ENCODE data around the gene ZNF443.
"Not testable (repeated sequence)": the region's sequence is repeated elsewhere in the genome, so short reads cannot be mapped to it uniquely, and the experiment has no call there.

ZNF443 gene

DNA sequence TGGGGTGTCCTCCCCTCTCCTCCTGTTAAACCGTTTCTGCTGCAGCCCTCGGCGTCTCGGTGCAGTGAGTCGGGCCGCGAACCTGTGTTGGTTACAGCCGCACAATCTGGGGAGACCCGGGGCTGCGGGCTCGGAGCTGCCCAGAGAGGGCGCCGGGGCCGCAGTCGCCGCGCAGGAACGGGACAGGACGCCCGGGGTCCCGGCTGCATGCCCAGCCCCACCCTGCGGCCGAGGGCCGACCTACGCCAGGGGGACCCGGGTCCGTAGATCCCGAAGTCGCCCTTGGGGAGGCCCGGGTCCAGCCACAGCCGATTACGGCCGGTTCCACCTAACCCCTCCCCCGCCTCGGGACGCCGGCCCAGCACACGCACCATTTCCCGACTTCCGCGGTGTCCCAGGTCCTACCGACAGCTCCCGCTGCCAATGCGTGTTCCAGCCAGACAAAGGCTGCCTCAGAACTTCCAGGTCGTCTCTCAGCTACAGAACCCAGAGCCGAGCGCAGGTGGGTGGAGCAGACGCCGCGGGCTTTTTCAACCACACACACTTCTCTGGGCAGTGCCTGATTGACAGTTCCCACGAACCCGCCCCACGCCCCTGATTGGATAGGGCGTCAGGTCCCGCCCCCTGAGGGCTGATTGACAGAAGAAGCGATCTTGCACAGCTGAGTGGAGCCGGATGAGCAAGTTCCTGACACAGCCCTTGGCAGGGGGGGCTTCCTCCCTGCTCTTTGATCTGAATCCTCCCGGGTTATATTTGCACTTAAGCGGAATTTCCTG lies at the start of gene ZNF443:
ZNF443 (minus strand) TSS at position 481 of the 776 bp plus-strand sequence; CDS start at position 374, 107 bp downstream.
- DNase-seq (ENCODE audit: low read depth) = peak; percentile 91

DNA sequence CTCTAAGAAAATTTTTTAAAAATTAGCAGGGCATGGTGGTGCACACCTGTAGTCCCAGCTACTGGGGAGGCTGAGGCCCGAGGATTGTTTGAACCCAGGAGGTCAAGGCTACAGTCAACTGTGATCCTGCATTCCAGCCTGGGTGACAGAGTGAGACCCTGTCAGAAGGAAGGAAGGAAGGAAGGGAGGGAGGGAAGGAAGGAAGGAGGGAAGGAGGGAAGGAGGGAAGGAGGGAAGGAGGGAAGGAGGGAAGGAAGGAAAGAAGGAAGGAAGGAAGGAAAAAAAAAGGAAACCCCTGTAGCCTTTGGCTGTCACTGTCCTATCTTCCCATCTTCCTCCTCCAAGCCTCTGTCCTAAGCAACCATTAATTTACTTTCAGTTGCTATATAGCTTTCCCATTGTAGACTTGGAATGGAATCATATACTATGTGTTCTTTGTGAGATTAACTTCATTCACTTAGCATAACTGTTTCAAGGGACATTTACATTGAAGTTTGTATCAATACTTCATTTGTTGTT lies 45.5 kb upstream of the ZNF443 start:
- DNase-seq (ENCODE audit: low read depth) = not testable (repeated sequence)

DNA sequence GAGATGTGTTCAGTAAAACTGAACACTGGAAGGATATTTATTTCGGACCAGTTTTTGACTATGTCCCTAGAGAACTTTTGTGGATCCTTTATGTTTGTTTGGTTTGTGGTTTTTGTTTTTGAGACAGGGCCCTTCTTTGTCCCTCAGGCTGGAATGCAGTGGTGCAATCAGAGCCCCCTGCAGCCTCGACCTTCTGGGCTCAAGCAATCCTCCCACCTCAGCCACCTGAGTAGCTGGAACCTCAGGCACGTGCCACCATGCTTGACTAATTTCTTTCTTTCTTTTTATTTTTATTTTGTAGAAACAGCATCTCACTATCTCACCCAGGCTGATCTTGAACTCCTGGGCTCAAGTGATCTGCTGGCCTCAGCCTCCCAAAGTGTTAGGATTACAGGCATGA lies 44.8 kb upstream of the ZNF443 start:
- no peak for DNase-seq (ENCODE audit: low read depth)

- no peak for DNase-seq (ENCODE audit: low read depth)
Observed at GRCh38 chr19:12485052-12485416, 44.2 kb upstream of the ZNF443 start.

- DNase-seq (ENCODE audit: low read depth) = peak; percentile 70
Observed at GRCh38 chr19:12484371-12485051, 43.7 kb upstream of the ZNF443 start, which contains the start of gene ZNF709. Gene ZNF709 (minus strand): TSS chr19:12484816. CDS start chr19:12484657, 159 bp downstream.

DNA sequence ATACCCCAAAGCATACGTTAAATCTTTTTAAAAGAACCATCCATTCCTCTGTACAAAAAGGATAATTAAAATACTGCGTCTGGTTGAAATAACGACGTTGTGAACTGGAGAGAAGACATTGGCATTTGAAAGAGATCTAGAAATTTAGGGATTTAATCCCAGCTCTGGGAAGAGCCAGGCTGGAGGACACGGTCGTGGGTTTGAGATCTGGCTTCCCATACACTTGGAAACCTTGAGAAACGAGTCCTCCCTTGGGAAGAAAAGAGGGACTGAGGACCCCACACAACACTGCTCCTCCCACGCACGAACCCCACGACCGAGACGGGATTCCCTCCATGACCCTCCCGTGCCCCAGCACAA lies 43.2 kb upstream of the ZNF443 start:
- DNase-seq (ENCODE audit: low read depth) = no peak

DNA sequence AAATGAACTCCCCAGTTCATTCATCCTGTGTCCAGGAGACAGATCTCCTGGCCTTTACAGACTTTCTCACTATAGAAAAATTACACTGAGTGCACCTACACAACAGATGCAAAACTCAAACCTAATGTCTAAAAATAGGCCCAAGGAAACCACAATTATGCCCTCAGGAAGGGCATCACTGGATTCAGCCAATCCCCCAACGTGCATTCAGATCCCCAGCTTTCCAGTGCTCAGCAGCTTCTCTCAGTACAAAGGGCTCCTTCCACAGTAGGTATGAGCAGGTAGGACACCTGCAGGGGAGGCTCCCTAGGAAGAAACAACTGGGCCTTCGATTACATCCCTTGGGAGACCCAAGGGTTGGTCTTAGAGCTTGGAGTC lies 41.7 kb upstream of the ZNF443 start:
- DNase-seq (ENCODE audit: low read depth) = no peak

GRCh38 chr19:12481781-12482508 lies 41.1 kb upstream of the ZNF443 start:
- DNase-seq (ENCODE audit: low read depth) = no peak

DNA sequence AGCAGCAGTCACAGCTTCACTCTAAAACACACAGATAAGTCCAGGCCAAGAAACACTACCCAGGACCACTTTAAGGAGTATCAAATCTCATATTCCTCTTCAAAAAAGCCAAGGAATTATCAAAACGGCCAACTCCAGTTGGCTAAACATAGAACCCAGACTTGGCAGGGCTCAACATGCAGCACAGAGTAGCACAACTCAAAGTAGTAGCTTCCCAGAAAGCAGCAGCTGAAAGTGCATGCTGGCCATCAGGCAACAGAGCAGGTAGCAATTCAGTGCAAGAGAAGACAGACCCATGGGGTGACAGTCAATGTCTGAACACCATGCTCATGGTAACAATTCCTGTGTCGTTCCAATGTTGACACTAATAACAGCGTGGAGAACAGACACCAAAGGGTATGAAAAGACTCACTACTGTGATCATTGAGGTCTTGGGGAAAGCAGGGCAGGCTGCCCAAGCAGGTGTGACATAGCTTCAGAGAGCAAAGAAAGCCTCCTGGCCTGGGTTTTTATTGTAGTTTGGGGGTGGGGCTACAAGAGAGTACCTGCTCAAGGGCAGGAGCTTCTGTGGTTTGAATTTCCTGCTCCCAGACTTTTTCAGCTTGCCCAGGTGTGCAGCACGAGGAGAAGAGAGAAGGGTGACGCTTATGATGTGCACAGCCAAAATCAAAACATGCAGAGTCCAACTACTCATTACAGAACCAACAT lies 37.6 kb upstream of the ZNF443 start:
- no peak for DNase-seq (ENCODE audit: low read depth)

- DNase-seq (ENCODE audit: low read depth) = not testable (repeated sequence)
Observed at GRCh38 chr19:12467651-12468050, 26.8 kb upstream of the ZNF443 start.

DNA sequence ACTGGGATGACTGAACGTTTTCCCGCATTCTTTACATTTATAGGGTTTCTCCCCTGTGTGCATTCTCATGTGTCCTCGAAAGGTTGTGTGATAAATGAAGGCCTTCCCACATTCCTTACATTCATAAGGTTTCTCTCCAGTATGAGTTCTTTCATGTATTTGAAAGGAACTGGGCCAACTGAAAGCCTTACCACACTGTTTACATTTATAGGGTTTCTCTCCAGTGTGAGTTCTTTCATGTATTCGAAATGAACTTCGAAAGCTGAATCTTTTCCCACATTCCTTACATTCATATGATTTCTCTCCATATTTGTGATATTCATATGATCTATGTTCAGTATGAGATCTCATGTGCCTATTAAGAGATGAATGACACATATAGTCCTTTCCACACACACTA lies 24.4 kb upstream of the ZNF443 start:
- no peak for DNase-seq (ENCODE audit: low read depth)

DNA sequence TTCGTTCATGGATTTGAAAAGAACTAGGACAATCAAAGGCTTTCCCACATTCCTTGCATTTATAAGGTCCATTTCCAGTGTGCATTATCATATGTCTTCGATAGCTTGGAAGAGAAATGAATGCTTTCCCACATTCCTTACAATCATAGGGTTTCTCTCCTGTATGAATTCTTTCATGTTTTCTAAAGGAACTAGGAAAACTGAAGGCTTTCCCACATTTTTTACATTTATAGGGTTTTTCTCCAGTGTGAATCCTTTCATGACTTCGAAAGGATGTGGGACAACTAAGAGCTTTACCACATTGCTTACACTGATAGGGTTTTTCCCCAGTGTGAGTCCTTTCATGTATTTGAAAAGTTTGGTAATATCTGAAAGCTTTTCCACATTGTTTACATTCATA lies 23.9 kb upstream of the ZNF443 start:
- DNase-seq (ENCODE audit: low read depth) = no peak

- not testable (repeated sequence) for DNase-seq (ENCODE audit: low read depth)
Observed at GRCh38 chr19:12464139-12464538, 23.3 kb upstream of the ZNF443 start.

- DNase-seq (ENCODE audit: low read depth) = no peak
Observed at GRCh38 chr19:12453495-12453894, 12.7 kb upstream of the ZNF443 start.

- DNase-seq (ENCODE audit: low read depth) = no peak
Observed at GRCh38 chr19:12450844-12451243, 10.0 kb upstream of the ZNF443 start.

DNA sequence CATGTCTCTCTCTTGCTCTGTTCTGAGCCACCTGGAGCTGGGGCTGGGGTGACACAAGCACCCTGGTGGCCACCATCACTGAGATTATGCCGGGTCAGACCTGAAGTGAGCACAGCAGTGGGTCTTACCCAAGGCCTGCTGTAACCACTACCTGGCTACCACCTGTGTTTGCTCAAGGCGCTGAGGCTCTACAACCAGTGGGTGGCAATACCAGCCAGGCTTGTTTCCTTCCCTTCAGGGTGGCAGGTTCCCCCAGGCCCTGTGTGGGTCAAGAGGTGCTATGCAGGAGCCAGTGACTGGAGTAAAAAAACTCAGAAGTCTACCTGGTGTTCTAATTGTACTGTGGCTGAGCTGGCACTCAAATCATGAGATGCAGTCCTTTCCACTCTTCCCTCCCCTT lies 8.0 kb upstream of the ZNF443 start:
- DNase-seq (ENCODE audit: low read depth) = no peak

DNA sequence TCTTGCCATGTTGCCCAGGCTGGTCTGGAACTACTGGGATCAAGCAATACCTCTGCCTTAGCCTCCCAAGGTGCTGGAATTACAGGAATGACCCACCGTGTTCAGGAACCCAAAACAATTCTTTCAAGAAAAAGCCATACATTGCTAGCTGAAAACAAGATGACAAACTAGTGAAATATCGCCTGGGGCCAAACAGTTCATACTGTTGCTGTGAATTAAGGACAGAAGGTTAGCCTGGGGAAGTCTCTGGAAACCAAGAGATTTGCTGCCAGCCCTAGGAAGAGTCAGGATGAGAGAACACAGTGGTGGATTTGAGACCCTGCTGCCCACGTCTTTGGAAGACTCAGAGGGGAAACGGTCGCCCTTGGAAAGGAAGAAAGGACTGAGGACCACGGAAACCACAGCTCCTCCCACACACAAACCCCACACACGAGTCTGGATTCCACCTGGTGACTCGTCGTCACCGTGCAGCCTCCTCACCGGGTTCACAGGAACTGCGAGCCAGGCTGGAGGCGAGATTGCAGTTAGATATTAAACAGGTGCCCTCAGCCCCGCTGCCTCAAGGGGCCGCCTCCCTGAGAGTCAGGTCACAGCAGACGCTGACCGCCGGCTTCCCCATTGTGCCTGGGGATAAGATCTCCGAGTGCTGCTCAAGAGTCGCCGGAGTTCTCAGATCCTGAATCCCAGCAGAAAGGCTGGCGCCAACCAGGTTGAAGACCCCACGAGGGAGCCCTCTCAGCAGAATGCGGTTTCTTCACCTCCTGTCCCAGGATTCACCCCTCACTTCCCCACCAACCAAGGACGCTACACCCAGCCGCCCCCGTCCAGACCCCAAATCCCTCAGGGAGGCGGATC lies 908 bp downstream of the ZNF443 start:
- DNase-seq (ENCODE audit: low read depth) = not testable (repeated sequence)

GRCh38 chr19:12430726-12431299 lies 10.0 kb downstream of the ZNF443 start:
- DNase-seq (ENCODE audit: low read depth) = not testable (repeated sequence)

GRCh38 chr19:12425888-12426274 lies 14.9 kb downstream of the ZNF443 start:
- DNase-seq (ENCODE audit: low read depth) = no peak

GRCh38 chr19:12425236-12425887 lies 15.5 kb downstream of the ZNF443 start:
- no peak for DNase-seq (ENCODE audit: low read depth)
